Inferior parietal cortex (tissue), 1 donor: Measurements from ENCODE around the gene HOXD8.

ENCODE experiments used
- DNase-seq: peaks from one replicate; pipeline ENCODE4 v3.0.0-alpha.2; 2016; ENCODE audit errors: extremely low spot score

Gene HOXD8

GRCh38 chr2:176103194-176103593 is 26.3 kb upstream of the HOXD8 start:
- DNase-seq: no peak

DNA sequence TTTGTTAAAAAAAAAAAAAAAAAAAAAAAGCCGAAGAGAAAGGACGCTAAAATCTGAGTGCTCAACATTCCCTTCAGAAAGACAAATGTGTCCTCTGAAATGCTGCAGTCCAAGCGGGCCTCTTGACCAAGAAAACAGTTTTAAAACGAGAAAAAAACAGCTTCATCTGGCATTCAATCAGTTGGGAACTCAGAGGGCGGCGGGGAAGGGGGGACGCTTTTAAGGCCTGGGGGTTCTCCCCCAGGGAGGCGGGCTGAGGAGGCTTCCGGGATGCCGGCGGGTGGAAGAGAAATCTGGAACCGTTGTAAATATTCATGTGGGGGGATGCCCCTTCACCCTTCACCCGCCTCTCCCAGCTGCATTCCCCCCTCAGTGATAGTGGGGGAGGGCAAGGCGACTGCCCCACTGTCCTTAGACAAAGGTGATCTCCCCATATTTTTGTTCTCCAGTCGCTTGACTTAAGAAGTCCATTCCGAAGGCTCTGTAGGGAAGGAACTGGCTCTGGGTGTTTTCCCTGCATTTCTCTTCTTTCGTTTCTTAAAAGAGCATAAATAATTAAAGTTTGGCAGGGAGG is 25.7 kb upstream of the HOXD8 start:
- DNase-seq: no peak

- DNase-seq: no peak
These were observed 25.0 kb upstream of the HOXD8 start for GRCh38 chr2:176104316-176105077.

GRCh38 chr2:176105078-176105729 is 24.3 kb upstream of the HOXD8 start:
- no peak for DNase-seq

DNA sequence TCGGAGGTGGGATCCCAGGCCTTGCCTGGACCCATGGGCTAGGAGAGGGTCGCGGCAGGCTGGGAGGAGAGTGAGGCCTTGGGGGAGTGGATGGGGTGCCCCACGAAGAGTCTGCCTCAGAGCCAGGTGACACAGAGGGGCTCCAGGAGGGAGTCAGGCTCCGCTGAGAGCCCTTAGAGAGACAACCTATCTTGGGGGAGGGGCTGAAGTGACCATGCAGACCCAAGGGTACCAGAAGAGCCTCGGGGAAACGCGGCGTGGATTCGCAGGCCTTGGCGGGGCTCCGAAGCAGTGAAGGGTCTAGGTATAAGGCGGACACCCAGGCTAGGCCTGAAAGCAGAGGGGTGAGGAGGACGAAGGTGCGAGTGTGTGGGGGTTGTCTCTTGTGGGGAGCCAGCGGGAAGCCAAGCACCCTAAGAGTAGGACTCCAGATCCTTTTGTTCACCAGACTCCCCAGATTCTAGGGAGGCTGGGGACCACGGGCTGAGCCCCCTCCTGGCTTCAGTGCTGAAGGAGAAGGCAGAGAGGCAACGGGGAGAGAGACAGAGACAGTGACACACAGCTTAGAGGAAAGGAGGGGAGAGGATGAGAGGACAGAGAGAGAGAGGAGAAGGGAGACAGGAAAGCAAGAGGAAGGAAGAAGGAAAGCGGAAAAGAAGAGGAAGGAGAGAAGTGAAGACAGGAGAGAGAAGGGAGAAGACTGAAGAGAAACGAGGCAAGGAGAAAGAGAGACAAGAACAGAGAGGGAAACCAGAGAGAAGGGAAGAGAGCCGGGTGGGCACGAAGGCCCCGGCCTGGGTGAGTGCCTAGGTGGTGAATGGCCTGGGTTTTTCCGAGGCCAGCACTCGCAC is 23.6 kb upstream of the HOXD8 start:
- no peak for DNase-seq

DNA sequence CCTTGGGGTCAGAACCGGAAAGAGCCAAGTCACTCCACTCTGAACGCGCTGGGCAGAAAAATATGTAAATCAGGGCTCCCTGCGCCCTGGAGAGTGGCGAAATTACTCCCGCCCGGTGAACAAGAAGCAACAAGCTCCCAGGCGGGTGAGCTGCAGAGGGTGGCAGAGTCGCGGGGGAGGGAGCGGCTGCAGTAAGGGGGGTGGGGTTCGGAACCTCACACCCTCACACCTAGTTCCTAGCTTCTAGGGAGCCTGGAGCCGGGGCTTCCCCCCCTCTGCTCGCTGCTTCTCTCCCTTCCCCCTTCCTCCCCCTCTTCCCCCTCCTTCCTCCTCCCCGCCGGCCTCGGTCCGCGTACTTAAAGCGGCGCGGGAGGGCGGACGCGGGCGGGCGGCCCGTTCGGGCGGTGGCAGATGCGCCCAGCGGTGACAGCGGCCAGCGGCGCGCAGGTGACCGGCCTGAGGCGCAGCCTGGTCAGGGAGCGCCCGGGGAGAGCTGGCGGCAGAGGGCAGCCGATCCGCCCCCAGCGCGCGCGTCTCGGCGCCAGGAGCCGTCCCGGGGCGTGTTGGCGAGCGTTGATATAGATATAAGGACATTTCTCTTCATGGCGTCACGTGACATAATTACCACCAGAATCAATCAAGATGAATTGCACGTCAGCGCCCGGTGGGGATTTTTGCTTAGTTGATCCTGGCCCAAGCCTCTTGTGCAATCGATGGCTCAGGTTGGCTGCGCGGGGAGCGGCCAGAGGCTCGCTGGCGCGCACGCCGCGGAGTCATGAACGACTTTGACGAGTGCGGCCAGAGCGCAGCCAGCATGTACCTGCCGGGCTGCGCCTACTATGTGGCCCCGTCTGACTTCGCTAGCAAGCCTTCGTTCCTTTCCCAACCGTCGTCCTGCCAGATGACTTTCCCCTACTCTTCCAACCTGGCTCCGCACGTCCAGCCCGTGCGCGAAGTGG is 22.6 kb upstream of the HOXD8 start, which contains the start of gene HOXD11:
TSS of gene HOXD11 (plus strand) at position 700 of the 959 bp plus-strand sequence. CDS start at position 776, 76 bp downstream.
- no peak for DNase-seq

DNA sequence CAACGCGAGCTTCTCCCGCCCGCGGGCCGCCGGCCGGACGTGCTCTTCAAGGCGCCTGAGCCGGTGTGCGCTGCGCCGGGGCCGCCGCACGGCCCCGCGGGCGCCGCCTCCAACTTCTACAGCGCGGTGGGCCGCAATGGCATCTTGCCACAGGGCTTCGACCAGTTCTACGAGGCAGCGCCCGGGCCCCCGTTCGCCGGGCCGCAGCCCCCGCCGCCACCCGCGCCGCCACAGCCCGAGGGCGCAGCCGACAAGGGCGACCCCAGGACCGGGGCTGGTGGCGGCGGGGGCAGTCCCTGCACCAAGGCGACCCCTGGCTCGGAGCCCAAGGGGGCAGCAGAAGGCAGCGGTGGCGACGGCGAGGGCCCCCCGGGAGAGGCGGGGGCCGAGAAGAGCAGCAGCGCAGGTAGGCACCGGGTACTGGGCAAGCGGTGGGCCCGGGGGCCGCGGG is 21.7 kb upstream of the HOXD8 start:
- DNase-seq: no peak

GRCh38 chr2:176109192-176109901 is 20.2 kb upstream of the HOXD8 start:
- no peak for DNase-seq

DNA sequence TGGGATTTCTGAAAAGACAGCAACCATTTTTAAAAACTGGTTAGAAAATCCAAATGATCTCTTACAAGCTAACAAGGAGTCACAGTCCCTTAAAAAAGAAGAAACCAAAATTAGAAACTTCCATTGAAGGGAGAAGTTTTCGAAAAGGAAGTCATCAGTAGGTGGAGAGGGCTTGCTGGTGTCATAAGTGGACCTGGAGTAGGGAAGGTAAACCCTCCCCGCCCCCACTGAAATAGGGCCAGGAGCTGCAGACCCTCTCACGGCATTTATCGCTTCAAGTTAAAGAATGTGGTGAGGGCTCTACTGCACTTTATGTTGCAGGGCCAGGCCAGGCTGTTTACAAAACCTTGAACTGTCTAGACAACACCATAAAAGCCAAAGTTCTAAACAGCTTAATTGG is 19.6 kb upstream of the HOXD8 start:
- DNase-seq: no peak

DNA sequence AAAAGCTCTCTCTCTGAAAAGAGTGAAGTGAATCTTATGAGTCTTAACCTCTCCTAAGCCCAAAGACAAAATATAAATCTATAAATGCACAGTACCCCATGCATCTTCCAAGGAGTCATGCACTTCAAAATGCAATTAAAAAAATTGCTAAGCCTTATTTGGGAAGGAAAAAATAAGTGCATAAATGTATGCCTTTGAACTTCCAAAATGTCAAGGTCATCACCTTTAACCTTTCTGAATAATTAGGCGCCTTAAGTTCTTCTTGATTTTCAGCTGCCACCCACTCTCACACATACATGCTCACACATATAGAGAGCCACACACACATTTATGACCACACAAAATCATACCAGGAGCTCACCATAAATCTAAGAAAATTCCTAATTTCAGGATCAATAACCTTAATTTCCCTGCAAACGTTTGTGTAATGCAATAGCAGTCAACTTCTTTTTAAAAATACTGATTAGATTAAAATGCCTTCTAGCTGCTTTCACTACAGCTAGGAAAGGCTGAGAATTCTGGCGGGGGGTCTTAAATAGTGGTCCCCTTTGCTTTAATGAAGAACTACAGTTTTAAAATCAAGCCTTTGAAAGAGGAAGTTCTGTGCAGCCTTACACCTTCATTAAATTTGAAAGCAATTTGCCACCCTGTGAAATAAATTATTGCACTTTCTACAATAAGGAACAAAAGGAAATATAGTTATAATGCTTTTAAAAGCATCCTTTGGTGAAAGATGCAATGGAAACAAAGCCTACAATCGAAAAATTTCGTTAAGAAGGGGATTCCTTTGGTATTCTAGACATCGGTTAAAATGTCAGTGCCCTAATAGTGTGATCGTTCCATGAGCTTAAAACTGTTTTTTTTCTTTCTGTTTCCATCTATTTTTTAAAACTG is 18.8 kb upstream of the HOXD8 start:
- DNase-seq: no peak

- DNase-seq: no peak
These were observed 18.2 kb upstream of the HOXD8 start for GRCh38 chr2:176111309-176111663.

DNA sequence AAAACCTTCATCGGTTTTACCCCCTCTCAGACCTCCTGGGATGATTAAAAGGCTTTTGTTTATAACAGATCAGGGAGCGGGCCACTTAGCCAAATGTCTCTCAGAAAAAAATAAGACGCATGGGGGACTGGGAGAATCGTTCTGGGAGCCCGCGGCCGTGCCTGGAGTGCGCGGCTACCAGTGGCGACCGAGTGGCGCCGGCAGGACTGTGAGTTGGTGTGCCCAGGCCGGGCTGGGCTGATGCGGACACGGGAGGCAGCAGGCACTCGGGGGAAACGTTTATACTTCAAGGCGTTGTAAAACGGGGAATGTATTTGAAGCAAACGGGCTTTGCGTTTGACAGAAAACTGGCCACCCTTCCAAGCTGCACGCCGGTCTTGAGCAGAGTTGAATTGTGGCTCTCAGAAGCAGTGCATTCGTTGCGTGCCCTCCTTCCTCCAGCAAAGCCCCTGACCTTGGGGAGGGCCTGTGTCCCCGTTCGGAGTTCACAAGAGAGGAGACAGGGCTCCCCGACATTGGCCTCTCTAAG is 17.6 kb upstream of the HOXD8 start:
- no peak for DNase-seq

- DNase-seq: no peak
These were observed 16.9 kb upstream of the HOXD8 start for GRCh38 chr2:176112375-176113302.

GRCh38 chr2:176114120-176114929 is 15.2 kb upstream of the HOXD8 start:
- no peak for DNase-seq

- DNase-seq: no peak
These were observed 14.4 kb upstream of the HOXD8 start for GRCh38 chr2:176114930-176115625.
